GM12878 (cell line): ENCODE measurements around the gene SASH1. TPM values are rescaled to one million over a fixed set of nuclear protein-coding genes. Genes with fewer than 3 reads are reported as not detected.

Experiments used
- ATAC-seq: fragments of 200-7000 bp; cut with Tn5 transposase; 3 replicates; pipeline ENCODE4 v1.9.1; 2020; ENCODE audit warnings: mild to moderate bottlenecking, moderate library complexity
- BruUV-seq: library from RNA; stranded (reverse); fragments of 400-500 nt; replicated peaks from 2 replicates; lab custom pipeline; 2021; lab: Mats Ljungman, UMichigan
- CTCF ChIA-PET: fragments of 300-600 bp; sonication (Branson Sonifier 250); formaldehyde crosslinking; extraction: SDS; loops from one replicate; lab custom pipeline; 2021; ENCODE audit warnings: inconsistent platforms; lab: Yijun Ruan, JAX
- POLR2A ChIA-PET: fragments of 350-600 bp; formaldehyde crosslinking; extraction: SDS; loops from one replicate; lab custom pipeline; 2021; ENCODE audit warnings: inconsistent platforms; lab: Charles Lee
- RAD21 ChIA-PET: fragments of 300-600 bp; sonication (Branson Sonifier 250); formaldehyde crosslinking; loops from one replicate; lab custom pipeline; 2023; ENCODE audit warnings: antibody characterized with exemption; ENCODE audit not compliant: unreplicated experiment; lab: Charles Lee
- SMC1A ChIA-PET: fragments of 300-600 bp; sonication (Branson Sonifier 250); formaldehyde crosslinking; loops from one replicate; lab custom pipeline; 2023; ENCODE audit not compliant: unreplicated experiment, uncharacterized antibody; lab: Charles Lee
- DNase-seq: peaks from one replicate; pipeline ENCODE4 v3.0.0-alpha.2; 2011; ENCODE audit warnings: low read depth, low spot score
- FAIRE-seq: peaks from 3 replicates; lab custom pipeline; 2011; peaks lifted over from hg19 to GRCh38; lab: Jason Lieb, UNC
- H2AFZ ChIP-seq: 2 replicates; pipeline ENCODE4 v1.6.0; 2011; ENCODE audit warnings: low read depth, low read length, control low read depth; ENCODE audit not compliant: control insufficient read depth
- H3K27ac ChIP-seq: 2 replicates; pipeline ENCODE4 v1.5.1; 2011; ENCODE audit warnings: control low read depth; ENCODE audit not compliant: control insufficient read depth, insufficient read depth
- H3K27me3 ChIP-seq, 2 experiments: replicated peaks in 1 of 2; 2 replicates each; pipeline versions ENCODE4 v1.6.0 to v1.6.1; 2011; ENCODE audit warnings: low read length in 1 of 2; ENCODE audit not compliant: control insufficient read depth in 2 of 2, insufficient read depth in 2 of 2
- H3K36me3 ChIP-seq, 2 experiments: 2 replicates each; pipeline ENCODE4 v1.5.1; 2011; ENCODE audit warnings: low read length in 1 of 2; ENCODE audit not compliant: control insufficient read depth in 2 of 2, insufficient read depth in 2 of 2
- H3K4me1 ChIP-seq: 2 replicates; pipeline ENCODE4 v1.6.1; 2011; ENCODE audit warnings: mild to moderate bottlenecking, low read length, moderate library complexity, mixed read lengths; ENCODE audit not compliant: control insufficient read depth, insufficient read depth
- H3K4me2 ChIP-seq: 2 replicates; pipeline ENCODE4 v1.6.0; 2011; ENCODE audit warnings: control low read depth; ENCODE audit not compliant: control insufficient read depth, insufficient read depth
- H3K4me3 ChIP-seq: fragments of 200-600 bp; sonication (generic); 2 replicates; pipeline ENCODE4 v1.5.1; 2016
- H3K79me2 ChIP-seq: 2 replicates; pipeline ENCODE4 v1.6.0; 2011; ENCODE audit warnings: low read length; ENCODE audit not compliant: control insufficient read depth, insufficient read depth
- H3K9ac ChIP-seq: 2 replicates; pipeline ENCODE4 v1.8.0; 2011; ENCODE audit warnings: low read length, control low read depth, mixed read lengths; ENCODE audit not compliant: control insufficient read depth, insufficient read depth
- H3K9me3 ChIP-seq: replicated peaks from 3 replicates; pipeline ENCODE4 v1.5.1; 2011; ENCODE audit warnings: mild to moderate bottlenecking, low read length; ENCODE audit not compliant: control insufficient read depth, insufficient read depth
- H4K20me1 ChIP-seq: 2 replicates; pipeline ENCODE4 v1.6.0; 2011; ENCODE audit not compliant: control insufficient read depth, insufficient read depth
- BHLHE40 ChIP-seq, 2 experiments: fragments of 450-650 bp in 1 of 2; IDR thresholded peaks; 2 replicates each; pipeline ENCODE4 v1.6.1; 2011 to 2017; ENCODE audit warnings: low read depth in 2 of 2, borderline replicate concordance in 1 of 2, improper control_type of control experiment in 1 of 2, low read length in 1 of 2, mild to moderate bottlenecking in 1 of 2
- GATAD2B ChIP-seq: fragments of 450-650 bp; conservative IDR thresholded peaks from 2 replicates; pipeline ENCODE4 v1.6.1; 2017; ENCODE audit warnings: low read depth, mild to moderate bottlenecking, moderate library complexity
- HDAC2 ChIP-seq: fragments of 200-600 bp; sonication (generic); IDR thresholded peaks from 2 replicates; pipeline ENCODE4 v1.6.1; 2017
- HSF1 ChIP-seq: fragments of 150-350 bp; IDR thresholded peaks from 2 replicates; pipeline ENCODE4 v1.6.1; 2014; ENCODE audit warnings: mild to moderate bottlenecking, low read depth, low read length
- IRF3 ChIP-seq: fragments of 450-650 bp; IDR thresholded peaks from 2 replicates; pipeline ENCODE4 v1.6.1; 2014; ENCODE audit warnings: mild to moderate bottlenecking
- MAX ChIP-seq: IDR thresholded peaks from 2 replicates; pipeline ENCODE4 v1.6.1; 2012; ENCODE audit warnings: low read depth, low read length, improper control_type of control experiment
- NFYA ChIP-seq: IDR thresholded peaks from 2 replicates; pipeline ENCODE4 v1.6.1; 2011; ENCODE audit warnings: low read depth, mild to moderate bottlenecking, low read length, improper control_type of control experiment, borderline replicate concordance
- SMC3 ChIP-seq: IDR thresholded peaks from 2 replicates; pipeline ENCODE4 v1.6.1; 2011; ENCODE audit warnings: low read length, improper control_type of control experiment, borderline replicate concordance
- ZBTB11 ChIP-seq: fragments of 450-650 bp; formaldehyde crosslinking; IDR thresholded peaks from 2 replicates; pipeline ENCODE4 v1.5.0; 2022; ENCODE audit warnings: mild to moderate bottlenecking, missing genetic modification characterization
- whole genome bisulfite sequencing: methylation state at CpG from one replicate; pipeline ENCODE4 v1.1.6; 2016; ENCODE audit warnings: low lambda C conversion rate; ENCODE audit not compliant: insufficient replicate concordance, insufficient coverage; ENCODE audit errors: missing lambda C conversion rate; 5-methylcytosine and 5-hydroxymethylcytosine counted together
- in situ Hi-C: fragments of 300-500 bp; cut with MboI; formaldehyde crosslinking; loops from 9 replicates; pipeline ENCODE4 v1.14.3; 2018; ENCODE audit warnings: mixed read lengths
- intact Hi-C: fragments of 100-400 bp; cut with micrococcal nuclease; formaldehyde crosslinking; loops from one replicate; pipeline ENCODE4 v1.14.2; 2022; ENCODE audit not compliant: unreplicated experiment
- polyA plus RNA-seq, 11 experiments: library from polyadenylated mRNA; depleted of rRNA in 4 of 11; unstranded in 6 of 11; stranded (reverse) in 5 of 11; fragments of >200 nt; fragmentation: Nextera tagmentation in 4 of 11; fragmentation: Illumina TruSeq in 1 of 11; extraction: Ambion mirVana in 4 of 11; extraction: Trizol in 1 of 11; gene quantifications; 1 replicate in 1 of 11; 2 replicates in 10 of 11; pipeline versions ENCODE4 v1.2.1 to v1.2.3, GENCODE V29; 2011 to 2016; ENCODE audit warnings: inconsistent platforms in 2 of 11, missing spikeins in 2 of 11, low read depth in 1 of 11
- total RNA-seq, 4 experiments: library from RNA; depleted of rRNA in 3 of 4; stranded (reverse); fragments of >200 nt in 3 of 4; fragmentation: Illumina TruSeq in 1 of 4; extraction: Trizol in 1 of 4; gene quantifications; 2 replicates each; pipeline versions ENCODE4 v1.2.1 to v1.2.3, GENCODE V29; 2013 to 2021

The SASH1 gene
- total and polyA plus RNA-seq, 10 of the 15 experiments (the other 5 are each of a cell fraction or from before 2014, with no cell fraction given) = 0.01 to 0.73 (median 0.14) TPM; not detected in 4

- ChIA-PET CTCF (no interaction called here), RAD21 (no interaction called here), POLR2A (no interaction called here), SMC1A (no interaction called here)
- H3K27me3 ChIP-seq = no peaks in the 10 kb centered on the region
- no peaks in the 10 kb centered on the region for H3K79me2 ChIP-seq
- no peaks in the 10 kb centered on the region for H4K20me1 ChIP-seq
- BruUV-seq = no TSS peak
- no peaks in the 10 kb centered on the region for H3K36me3 ChIP-seq
- H2AFZ ChIP-seq = no peak overlapping the region
- DNase-seq = no peak
- TF ChIP-seq SMC3 = no peak
- no peak for TF ChIP-seq BHLHE40 (IDR thresholded peaks at IDR 0.05; ENCODE audit: borderline replicate concordance in 1 of 2, low read depth in 2 of 2, low read length in 1 of 2)
- TF ChIP-seq NFYA = no peak
- TF ChIP-seq HDAC2 = no peak
- in situ Hi-C loops = no loop called here
- no peak for FAIRE-seq
- no peak overlapping the region for H3K4me3 ChIP-seq
- H3K9ac ChIP-seq = no peak overlapping the region
- H3K4me1 ChIP-seq = no peaks in the 10 kb centered on the region
- H3K4me2 ChIP-seq = no peak overlapping the region
- no peak for ATAC-seq
- 17% methylated on average over 11 of the region's 11 CpGs for WGBS
- H3K9me3 ChIP-seq = no peaks in the 10 kb centered on the region
- no peak overlapping the region for H3K27ac ChIP-seq
- intact Hi-C loops = no loop called here
Observed at GRCh38 chr6:148325316-148326068, 17.1 kb upstream of the SASH1 start.

GRCh38 chr6:148328876-148329555 is 13.6 kb upstream of the SASH1 start:
- H3K4me2 ChIP-seq = no peak overlapping the region
- H4K20me1 ChIP-seq = no peaks in the 10 kb centered on the region
- no peak for DNase-seq
- H2AFZ ChIP-seq = no peak overlapping the region
- H3K9ac ChIP-seq = no peak overlapping the region
- H3K79me2 ChIP-seq = no peaks in the 10 kb centered on the region
- H3K27me3 ChIP-seq = no peaks in the 10 kb centered on the region
- H3K4me3 ChIP-seq = no peak overlapping the region
- POLR2A ChIA-PET = no interaction called here
- ATAC-seq = no peak
- BruUV-seq = no TSS peak
- H3K36me3 ChIP-seq = no peaks in the 10 kb centered on the region
- H3K27ac ChIP-seq = no peak overlapping the region
- H3K4me1 ChIP-seq = no peaks in the 10 kb centered on the region
- SMC1A ChIA-PET = interaction anchor here (0.6 kb wide), 1 partner anchor 207 kb away, joined by 3 read pairs; no protein-coding TSS in a partner anchor
- FAIRE-seq = no peak
- in situ Hi-C loops (no loop called here), intact Hi-C loops (no loop called here)
- CTCF ChIA-PET = no interaction called here
- RAD21 ChIA-PET = no interaction called here
- H3K9me3 ChIP-seq = no peaks in the 10 kb centered on the region
- TF ChIP-seq ZBTB11 (CRISPR knock-in tag) (no peak), HSF1 (no peak), IRF3 (no peak), GATAD2B (no peak), MAX (no peak)
